SK-N-MC (cell line): ENCODE data around the gene MRPL46.
"Not testable (repeated sequence)": the region's sequence is repeated elsewhere in the genome, so short reads cannot be mapped to it uniquely, and the experiment has no call there.

Experiments
- DNase-seq: peaks from one replicate; pipeline ENCODE4 v3.0.0-alpha.2; 2011; ENCODE audit warnings: low read depth, low spot score
- H3K27ac ChIP-seq: fragments of 200-600 bp; sonication (generic); 2 replicates; pipeline ENCODE4 v1.5.1; 2016; ENCODE audit warnings: mixed run types
- H3K36me3 ChIP-seq: fragments of 200-600 bp; sonication (generic); 2 replicates; pipeline ENCODE4 v1.6.1; 2017; ENCODE audit warnings: antibody characterized with exemption, low read length, mixed read lengths; ENCODE audit not compliant: insufficient read depth
- H3K4me3 ChIP-seq: fragments of 200-600 bp; sonication (generic); 2 replicates; pipeline ENCODE4 v1.5.1; 2016
- H3K9ac ChIP-seq: fragments of 200-600 bp; sonication (generic); 2 replicates; pipeline ENCODE4 v1.8.0; 2017; ENCODE audit warnings: mixed run types, mixed read lengths; ENCODE audit not compliant: insufficient read length
- H3K9me3 ChIP-seq: fragments of 200-600 bp; sonication (generic); 2 replicates; pipeline ENCODE4 v1.6.1; 2017; ENCODE audit warnings: low read depth, mild to moderate bottlenecking, antibody characterized with exemption, low read length, moderate library complexity, mixed read lengths
- EZH2 ChIP-seq: fragments of 200-600 bp; sonication (generic); IDR thresholded peaks from one replicate; pipeline ENCODE4 v1.6.1; 2017; ENCODE audit warnings: antibody characterized with exemption
- FOXP2 ChIP-seq: optimal IDR thresholded peaks from 2 replicates; pipeline ENCODE3; 2011; ENCODE audit warnings: mild to moderate bottlenecking, moderate library complexity; ENCODE audit not compliant: insufficient read depth; ENCODE audit errors: extremely low read length, control extremely low read depth
- POLR2AphosphoS5 ChIP-seq: IDR thresholded peaks from 2 replicates; pipeline ENCODE4 v1.6.1; 2012; ENCODE audit warnings: mild to moderate bottlenecking, low read depth, low read length, borderline replicate concordance

MRPL46 gene

GRCh38 chr15:88472225-88472624, 5.0 kb upstream of the MRPL46 start:
- peaks cover 25% of the 10 kb centered on the region; the same call in 1 of the 2 replicates for H3K36me3 ChIP-seq
- no peaks in the 10 kb centered on the region for H3K9me3 ChIP-seq
- H3K4me3 ChIP-seq: no peak overlapping the region
- DNase-seq: no peak
- no peak overlapping the region for H3K9ac ChIP-seq
- H3K27ac ChIP-seq: no peak overlapping the region
- TF ChIP-seq POLR2AphosphoS5 (no peak), EZH2 (no peak), FOXP2 (no peak)

GRCh38 chr15:88470625-88471372, 3.6 kb upstream of the MRPL46 start:
- Histone ChIP-seq H3K9ac (no peak overlapping the region), H3K9me3 (no peaks in the 10 kb centered on the region), H3K36me3 (peaks cover 19% of the 10 kb centered on the region; the same call in 1 of the 2 replicates), H3K4me3 (no peak overlapping the region), H3K27ac (no peak overlapping the region)
- TF ChIP-seq FOXP2 (no peak), POLR2AphosphoS5 (no peak), EZH2 (no peak)
- no peak for DNase-seq

- Histone ChIP-seq H3K4me3 (no peak overlapping the region), H3K9ac (no peak overlapping the region), H3K36me3 (peaks cover 26% of the 10 kb centered on the region; the same call in 1 of the 2 replicates), H3K27ac (no peak overlapping the region), H3K9me3 (no peaks in the 10 kb centered on the region)
- no peak for DNase-seq
- TF ChIP-seq EZH2 (no peak), POLR2AphosphoS5 (no peak), FOXP2 (no peak)
Measured at GRCh38 chr15:88469321-88469720, 2.1 kb upstream of the MRPL46 start.

- H3K9ac ChIP-seq: peak overlapping the region; percentile 97
- not testable (repeated sequence) for DNase-seq, H3K27ac ChIP-seq, H3K9me3 ChIP-seq
- H3K4me3 ChIP-seq: peak overlapping the region; percentile 92
- H3K36me3 ChIP-seq: peaks cover 31% of the 10 kb centered on the region
Measured at GRCh38 chr15:88468721-88469120, 1.5 kb upstream of the MRPL46 start.

- TF ChIP-seq EZH2 (no peak), FOXP2 (no peak), POLR2AphosphoS5 (no peak)
- Histone ChIP-seq H3K27ac (no peak overlapping the region; the same call in 1 of the 2 replicates), H3K36me3 (peaks cover 32% of the 10 kb centered on the region), H3K9ac (peak overlapping the region; percentile 97), H3K4me3 (peak overlapping the region; percentile 92), H3K9me3 (no peaks in the 10 kb centered on the region)
- DNase-seq: no peak
Measured at GRCh38 chr15:88467935-88468528, 844 bp upstream of the MRPL46 start.

- Histone ChIP-seq H3K27ac (no peak overlapping the region), H3K9ac (no peak overlapping the region), H3K9me3 (no peaks in the 10 kb centered on the region), H3K4me3 (peak overlapping the region; percentile 92), H3K36me3 (peaks cover 42% of the 10 kb centered on the region)
- no peak for DNase-seq
- TF ChIP-seq EZH2: no peak
- TF ChIP-seq POLR2AphosphoS5: no peak
- no peak for TF ChIP-seq FOXP2
Measured at GRCh38 chr15:88465633-88466224, 1.5 kb downstream of the MRPL46 start.

- TF ChIP-seq EZH2: no peak
- no peak for TF ChIP-seq POLR2AphosphoS5
- no peak for TF ChIP-seq FOXP2
- H3K4me3 ChIP-seq: no peak overlapping the region
- no peak overlapping the region for H3K27ac ChIP-seq
- no peaks in the 10 kb centered on the region for H3K9me3 ChIP-seq
- H3K36me3 ChIP-seq: peaks cover 54% of the 10 kb centered on the region
- H3K9ac ChIP-seq: no peak overlapping the region
- no peak for DNase-seq
Measured at GRCh38 chr15:88463870-88464532, 3.2 kb downstream of the MRPL46 start.

GRCh38 chr15:88456733-88457132, 10.5 kb downstream of the MRPL46 start:
- Histone ChIP-seq H3K9ac (no peak overlapping the region), H3K36me3 (peaks cover 30% of the 10 kb centered on the region), H3K4me3 (no peak overlapping the region), H3K27ac (no peak overlapping the region), H3K9me3 (no peaks in the 10 kb centered on the region)
- TF ChIP-seq POLR2AphosphoS5 (no peak), EZH2 (no peak), FOXP2 (no peak)
- no peak for DNase-seq
